Thoracic aorta (tissue), 2 donors: ENCODE measurements around the gene CLSTN2. TPM values are rescaled to one million over a fixed set of nuclear protein-coding genes. Genes with fewer than 3 reads are reported as not detected.

Experiments
- ATAC-seq: fragments of 150-250 bp; one replicate; pipeline ENCODE4 v1.8.0; 2017; ENCODE audit warnings: low read depth; ENCODE audit not compliant: insufficient number of reproducible peaks, low FRiP score
- DNase-seq: peaks from one replicate; pipeline ENCODE4 v3.0.0-alpha.2; 2020; ENCODE audit warnings: low spot score
- H3K27ac ChIP-seq, 2 donors: fragments of 200-600 bp; sonication (generic); 1 replicate in 1 of 2; 2 replicates in 1 of 2; pipeline ENCODE4 v1.5.1; 2016; ENCODE audit warnings: mild to moderate bottlenecking in 2 of 2, moderate library complexity in 2 of 2
- H3K27me3 ChIP-seq: fragments of 200-600 bp; sonication (generic); replicated peaks from 2 replicates; pipeline ENCODE4 v1.6.0; 2016; ENCODE audit warnings: mild to moderate bottlenecking; ENCODE audit not compliant: insufficient read depth
- H3K36me3 ChIP-seq: fragments of 200-600 bp; sonication (generic); one replicate; pipeline ENCODE4 v1.5.1; 2016
- H3K4me1 ChIP-seq, 2 donors: fragments of 200-600 bp; sonication (generic); 1 replicate in 1 of 2; 2 replicates in 1 of 2; pipeline versions ENCODE4 v1.5.1 to v1.6.0; 2016; ENCODE audit warnings: low read depth in 2 of 2, mild to moderate bottlenecking in 1 of 2; ENCODE audit not compliant: control insufficient read depth in 1 of 2
- H3K4me3 ChIP-seq: fragments of 200-600 bp; sonication (generic); 2 replicates; pipeline ENCODE4 v1.5.1; 2016; ENCODE audit warnings: mild to moderate bottlenecking
- H3K9me3 ChIP-seq: fragments of 200-600 bp; sonication (generic); 2 replicates; pipeline ENCODE4 v1.5.1; 2016
- total RNA-seq, 2 donors: library from RNA; depleted of rRNA; stranded (reverse); fragments of >200 nt; gene quantifications; one replicate each; pipeline versions ENCODE4 v1.1.0 to v1.2.3, GENCODE V29; 2016
- TF ChIP-seq, protein P1 (sequence below): fragments of 200-600 bp; sonication (generic); IDR thresholded peaks from one replicate; pipeline ENCODE4 v1.5.1; 2019; ENCODE audit warnings: antibody characterized with exemption

CLSTN2 gene
- total RNA-seq, 2 donors from 2014 or later = 7.6 to 15.7 TPM

DNA sequence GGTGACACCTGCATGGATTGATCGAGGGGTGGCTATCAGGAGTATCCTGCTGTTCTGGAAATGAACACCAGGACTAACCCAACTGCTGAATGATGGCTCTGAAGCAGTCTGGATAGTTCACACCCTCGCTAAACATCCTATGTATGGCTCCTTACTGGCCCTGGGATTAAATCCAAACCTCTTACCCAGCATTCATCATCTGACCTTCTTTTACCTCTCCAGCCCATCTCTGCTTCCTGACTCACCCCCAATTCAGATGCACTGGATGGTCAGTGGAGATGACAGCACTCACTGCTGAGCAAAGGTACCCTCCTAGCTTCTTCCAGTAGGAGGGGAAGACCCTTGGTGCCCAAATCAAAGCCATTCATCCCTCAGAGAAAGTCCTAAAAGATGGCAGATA lies 507.6 kb downstream of the CLSTN2 start:
- ATAC-seq = no peak
- no peaks in the 10 kb centered on the region for H3K27me3 ChIP-seq
- H3K27ac ChIP-seq = no peak overlapping the region
- no peaks in the 10 kb centered on the region for H3K9me3 ChIP-seq
- no peak for DNase-seq
- TF ChIP-seq, protein P1, sequence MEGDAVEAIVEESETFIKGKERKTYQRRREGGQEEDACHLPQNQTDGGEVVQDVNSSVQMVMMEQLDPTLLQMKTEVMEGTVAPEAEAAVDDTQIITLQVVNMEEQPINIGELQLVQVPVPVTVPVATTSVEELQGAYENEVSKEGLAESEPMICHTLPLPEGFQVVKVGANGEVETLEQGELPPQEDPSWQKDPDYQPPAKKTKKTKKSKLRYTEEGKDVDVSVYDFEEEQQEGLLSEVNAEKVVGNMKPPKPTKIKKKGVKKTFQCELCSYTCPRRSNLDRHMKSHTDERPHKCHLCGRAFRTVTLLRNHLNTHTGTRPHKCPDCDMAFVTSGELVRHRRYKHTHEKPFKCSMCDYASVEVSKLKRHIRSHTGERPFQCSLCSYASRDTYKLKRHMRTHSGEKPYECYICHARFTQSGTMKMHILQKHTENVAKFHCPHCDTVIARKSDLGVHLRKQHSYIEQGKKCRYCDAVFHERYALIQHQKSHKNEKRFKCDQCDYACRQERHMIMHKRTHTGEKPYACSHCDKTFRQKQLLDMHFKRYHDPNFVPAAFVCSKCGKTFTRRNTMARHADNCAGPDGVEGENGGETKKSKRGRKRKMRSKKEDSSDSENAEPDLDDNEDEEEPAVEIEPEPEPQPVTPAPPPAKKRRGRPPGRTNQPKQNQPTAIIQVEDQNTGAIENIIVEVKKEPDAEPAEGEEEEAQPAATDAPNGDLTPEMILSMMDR = no peak
- no peak overlapping the region for H3K4me3 ChIP-seq
- no peaks in the 10 kb centered on the region for H3K4me1 ChIP-seq
- no peaks in the 10 kb centered on the region for H3K36me3 ChIP-seq

DNA sequence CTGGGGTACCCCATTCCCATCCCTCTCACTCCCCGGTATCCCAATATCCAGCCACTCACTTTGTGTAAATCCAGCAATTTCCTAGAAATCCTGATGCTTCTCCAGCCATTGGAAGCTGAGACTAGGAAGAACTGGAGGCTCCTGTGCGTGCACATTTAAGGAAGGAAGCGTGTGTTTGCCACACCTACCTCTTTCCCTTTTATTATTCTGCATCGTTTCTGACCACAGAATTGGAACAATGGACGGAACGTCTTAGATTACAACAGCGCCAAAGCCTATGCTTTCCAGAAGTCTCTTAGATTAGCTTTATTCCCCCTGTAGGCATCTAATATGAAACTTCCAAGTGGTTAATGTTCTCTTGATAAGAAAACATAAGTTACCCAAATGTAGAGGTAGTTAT lies 508.1 kb downstream of the CLSTN2 start:
- Histone ChIP-seq H3K9me3 (no peaks in the 10 kb centered on the region), H3K36me3 (no peaks in the 10 kb centered on the region), H3K4me1 (no peaks in the 10 kb centered on the region), H3K27ac (no peak overlapping the region), H3K4me3 (no peak overlapping the region), H3K27me3 (no peaks in the 10 kb centered on the region)
- ATAC-seq = no peak
- no peak for DNase-seq
- TF ChIP-seq, protein P1 = no peak

DNA sequence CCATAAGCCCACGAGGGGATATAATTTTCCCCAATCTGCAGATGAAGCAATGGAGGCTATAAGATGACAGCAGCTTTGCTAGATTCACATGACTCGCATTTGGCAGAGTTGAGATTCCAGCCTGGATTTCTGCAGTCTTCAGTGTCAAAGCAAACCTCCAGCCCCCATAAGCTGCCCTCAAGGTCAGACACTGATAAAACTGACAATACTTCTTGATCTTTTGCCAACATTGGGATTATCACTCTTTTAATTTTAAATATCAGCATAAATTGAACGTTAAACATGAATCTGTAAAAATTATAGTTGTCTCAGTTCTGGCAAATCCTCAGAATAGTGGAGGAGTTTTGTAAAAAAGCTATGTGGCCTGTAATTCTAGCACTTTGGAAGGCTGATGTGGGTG lies 508.8 kb downstream of the CLSTN2 start:
- no peak for ATAC-seq
- DNase-seq = no peak
- no peaks in the 10 kb centered on the region for H3K27me3 ChIP-seq
- H3K36me3 ChIP-seq = no peaks in the 10 kb centered on the region
- H3K27ac ChIP-seq = no peak overlapping the region
- no peak overlapping the region for H3K4me3 ChIP-seq
- TF ChIP-seq, protein P1 = no peak
- H3K9me3 ChIP-seq = no peaks in the 10 kb centered on the region
- no peaks in the 10 kb centered on the region for H3K4me1 ChIP-seq

DNA sequence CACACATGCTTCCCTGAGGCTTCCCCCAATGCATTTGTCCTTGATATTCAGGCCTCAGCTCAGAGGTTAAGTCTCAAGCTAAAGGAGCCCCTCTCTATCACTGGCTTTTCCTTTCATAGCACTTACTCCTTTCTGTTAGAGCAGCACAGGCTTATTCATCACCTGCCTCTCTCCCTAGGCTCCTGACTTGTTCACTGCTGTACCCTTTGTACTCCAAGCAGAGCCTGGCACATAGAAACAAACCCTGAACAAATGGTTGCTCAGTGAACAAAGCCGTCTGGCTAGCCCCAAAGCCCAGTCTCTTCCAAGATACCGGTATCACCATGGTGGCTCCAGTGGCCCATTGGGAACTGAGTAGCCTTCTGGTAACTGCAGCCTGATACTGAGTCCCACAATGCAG lies 511.7 kb downstream of the CLSTN2 start:
- no peaks in the 10 kb centered on the region for H3K27me3 ChIP-seq
- H3K4me3 ChIP-seq = no peak overlapping the region
- no peak overlapping the region for H3K27ac ChIP-seq
- ATAC-seq (no peak), DNase-seq (no peak)
- H3K9me3 ChIP-seq = no peaks in the 10 kb centered on the region
- TF ChIP-seq, protein P1 = no peak
- no peaks in the 10 kb centered on the region for H3K4me1 ChIP-seq
- no peaks in the 10 kb centered on the region for H3K36me3 ChIP-seq

DNA sequence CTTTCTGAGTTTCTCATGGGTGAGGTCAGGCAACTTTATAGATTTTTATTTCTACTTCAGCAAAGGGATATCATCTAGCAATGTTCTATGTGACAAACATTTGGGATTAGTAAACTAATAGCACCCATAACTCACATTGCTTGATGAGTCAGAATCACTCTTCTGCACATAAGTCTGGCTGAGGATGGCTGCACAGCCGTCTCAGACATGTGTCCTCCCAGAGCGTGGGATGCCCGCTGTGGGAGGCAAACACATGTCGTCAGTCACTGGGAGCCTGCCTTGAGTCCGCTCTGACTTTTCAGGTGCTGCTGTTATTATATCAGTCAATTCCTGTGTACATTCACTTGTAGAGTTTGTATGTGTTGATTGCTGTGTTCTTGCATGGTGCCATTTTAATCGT lies 512.2 kb downstream of the CLSTN2 start:
- Histone ChIP-seq H3K27ac (no peak overlapping the region), H3K4me1 (no peaks in the 10 kb centered on the region), H3K4me3 (no peak overlapping the region), H3K27me3 (no peaks in the 10 kb centered on the region), H3K9me3 (no peaks in the 10 kb centered on the region), H3K36me3 (no peaks in the 10 kb centered on the region)
- TF ChIP-seq, protein P1 = no peak
- DNase-seq = no peak
- no peak for ATAC-seq
